Stimulated activated CD4-positive, alpha-beta T cell treated with anti-CD3 and anti-CD28 coated beads, Interleukin-2, amount 100 ng/mL, for 48 hours (primary cell): ENCODE results near the gene MYO1B.

ENCODE experiments used
- DNase-seq, 2 donors: peaks; one replicate each; pipeline ENCODE4 v3.0.0-alpha.2; 2020

The MYO1B gene

DNA sequence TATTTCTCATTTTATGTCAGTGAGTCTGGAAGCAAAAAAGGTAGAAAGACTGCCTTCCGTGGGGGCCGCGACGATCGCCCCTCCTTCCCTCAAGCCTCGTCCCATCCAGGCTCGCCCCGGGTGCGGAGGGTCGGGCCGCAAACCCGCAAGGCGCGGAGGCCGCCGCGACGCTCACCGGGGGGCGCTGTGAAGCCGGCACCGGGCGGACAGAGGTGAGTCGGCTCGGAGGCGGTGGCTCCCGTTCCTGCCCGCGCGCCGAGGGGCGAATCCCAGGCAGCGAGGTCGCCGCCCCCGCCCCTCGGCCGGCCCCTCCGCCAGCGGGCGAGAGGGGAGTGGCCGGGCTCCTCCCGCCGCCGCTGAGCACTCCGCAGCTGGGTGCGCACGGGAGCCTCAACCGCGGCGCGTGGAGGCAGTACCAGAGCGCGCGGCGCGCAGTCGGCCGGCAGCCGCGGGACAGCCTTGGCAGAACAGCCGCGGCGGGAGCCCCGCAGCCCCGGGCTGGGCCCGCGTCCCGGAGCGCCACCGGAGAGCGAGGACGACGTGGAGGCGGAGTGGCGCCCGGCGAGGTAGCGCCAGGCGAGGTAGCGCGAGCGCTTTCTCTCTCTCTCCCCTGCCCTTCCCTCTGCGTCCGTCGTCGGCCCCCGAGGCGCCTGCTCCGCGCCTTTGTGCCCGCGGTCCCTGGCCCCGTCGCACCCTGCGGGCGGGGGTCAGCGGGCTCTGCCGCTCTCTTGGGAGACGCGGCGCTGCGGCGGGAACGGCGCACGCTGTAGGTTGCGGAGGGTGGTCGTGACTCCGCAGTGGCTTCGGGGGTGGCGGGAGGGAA is at the start of gene MYO1B:
TSS of gene MYO1B (plus strand) at position 359 of the 823 bp plus-strand sequence. CDS start 31,492 bp downstream, outside the sequence.
- DNase-seq: peak; percentile 48 to 61

GRCh38 chr2:191197096-191197495 is 48.1 kb upstream of the MYO1B start:
- DNase-seq: no peak

DNA sequence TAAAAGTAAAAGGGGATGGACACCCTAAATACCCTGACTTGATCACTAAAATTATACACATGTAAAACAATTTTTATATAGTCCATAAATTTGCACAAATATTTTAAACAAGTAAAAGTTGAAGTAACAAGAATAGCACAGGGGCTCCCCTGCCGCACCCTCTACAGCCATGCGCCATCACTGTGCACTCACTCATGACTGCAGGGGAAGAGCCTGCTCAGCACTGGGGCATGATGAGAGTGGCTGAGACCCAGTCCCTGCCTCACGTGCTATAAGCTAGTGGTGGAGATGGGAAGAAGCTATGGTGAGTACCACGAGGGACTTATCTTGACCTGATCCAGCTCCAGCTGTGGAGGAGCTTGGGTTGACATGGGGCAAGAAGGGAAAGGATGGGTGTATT is 46.9 kb upstream of the MYO1B start:
- DNase-seq: no peak

DNA sequence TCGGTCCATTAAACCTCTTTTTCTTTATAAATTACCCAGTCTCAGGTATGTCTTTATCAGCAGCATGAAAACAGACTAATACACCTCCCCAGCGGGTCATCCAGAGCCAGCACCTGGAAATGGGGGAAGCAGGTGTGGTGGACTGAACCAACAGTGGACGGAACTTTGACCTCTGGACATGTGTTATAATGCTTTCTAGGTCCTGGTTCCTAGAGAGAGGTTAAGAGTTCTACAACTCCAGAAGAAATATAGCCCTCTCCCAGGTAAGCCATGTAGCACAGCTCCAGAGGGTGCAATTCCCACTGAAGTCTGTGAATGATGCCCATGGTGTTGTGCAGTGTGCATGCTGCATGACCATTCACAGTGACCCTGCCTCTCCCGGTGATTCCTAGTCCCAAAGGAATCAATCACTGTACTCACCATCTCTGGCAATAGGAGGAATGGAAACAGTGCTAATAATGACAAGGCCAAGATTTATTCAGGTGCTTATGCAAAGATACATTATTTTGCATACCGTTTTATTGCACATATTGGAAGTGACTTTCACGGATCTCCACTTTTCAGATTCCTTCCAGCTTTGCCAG is 45.2 kb upstream of the MYO1B start:
- DNase-seq: no peak

GRCh38 chr2:191200910-191201309 is 44.3 kb upstream of the MYO1B start:
- no peak for DNase-seq

GRCh38 chr2:191202209-191202721 is 42.9 kb upstream of the MYO1B start:
- DNase-seq: no peak

DNA sequence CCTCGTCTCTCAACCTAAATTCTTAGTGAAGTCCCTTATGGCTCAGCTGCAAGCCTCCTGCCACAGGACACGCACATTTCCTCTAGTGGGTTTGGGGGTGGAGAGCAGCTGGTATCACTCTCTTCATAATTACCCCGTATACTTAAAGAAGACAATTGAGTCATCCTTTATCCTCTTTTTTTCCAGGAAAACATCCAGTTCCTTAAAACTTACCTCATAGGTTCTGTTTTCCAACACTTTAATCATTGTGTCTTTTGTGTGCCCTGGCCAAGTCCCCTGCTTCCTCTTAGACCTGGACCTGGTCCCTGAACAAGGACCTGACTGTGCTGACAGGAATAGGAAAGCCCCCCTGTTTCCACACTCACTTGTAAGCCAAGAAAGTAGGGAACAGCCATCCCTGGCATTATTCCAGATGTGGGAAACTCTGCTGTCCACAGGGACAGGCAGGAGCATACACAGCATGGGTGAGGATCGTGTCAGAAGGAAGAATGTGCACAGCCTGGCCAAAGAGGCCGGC is 42.3 kb upstream of the MYO1B start:
- no peak for DNase-seq

DNA sequence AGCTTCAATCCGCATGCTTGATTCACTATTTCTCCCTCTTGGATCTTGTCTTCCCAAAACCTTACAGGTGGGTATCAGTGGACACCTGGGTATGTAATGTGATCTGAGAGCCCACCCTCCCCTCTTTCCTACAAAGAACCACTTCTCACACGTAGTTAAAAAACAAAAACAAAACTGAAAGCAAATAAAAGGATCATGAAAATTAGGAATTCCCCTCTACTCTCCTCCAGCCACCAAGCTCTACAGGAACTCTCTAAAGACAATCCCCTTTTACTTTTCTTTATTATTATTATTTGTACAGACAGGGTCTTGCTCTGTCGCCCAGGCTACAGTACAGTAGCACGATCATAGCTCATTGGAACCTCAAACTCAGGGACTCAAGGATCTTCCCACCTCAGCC is 40.8 kb upstream of the MYO1B start:
- DNase-seq: no peak

DNA sequence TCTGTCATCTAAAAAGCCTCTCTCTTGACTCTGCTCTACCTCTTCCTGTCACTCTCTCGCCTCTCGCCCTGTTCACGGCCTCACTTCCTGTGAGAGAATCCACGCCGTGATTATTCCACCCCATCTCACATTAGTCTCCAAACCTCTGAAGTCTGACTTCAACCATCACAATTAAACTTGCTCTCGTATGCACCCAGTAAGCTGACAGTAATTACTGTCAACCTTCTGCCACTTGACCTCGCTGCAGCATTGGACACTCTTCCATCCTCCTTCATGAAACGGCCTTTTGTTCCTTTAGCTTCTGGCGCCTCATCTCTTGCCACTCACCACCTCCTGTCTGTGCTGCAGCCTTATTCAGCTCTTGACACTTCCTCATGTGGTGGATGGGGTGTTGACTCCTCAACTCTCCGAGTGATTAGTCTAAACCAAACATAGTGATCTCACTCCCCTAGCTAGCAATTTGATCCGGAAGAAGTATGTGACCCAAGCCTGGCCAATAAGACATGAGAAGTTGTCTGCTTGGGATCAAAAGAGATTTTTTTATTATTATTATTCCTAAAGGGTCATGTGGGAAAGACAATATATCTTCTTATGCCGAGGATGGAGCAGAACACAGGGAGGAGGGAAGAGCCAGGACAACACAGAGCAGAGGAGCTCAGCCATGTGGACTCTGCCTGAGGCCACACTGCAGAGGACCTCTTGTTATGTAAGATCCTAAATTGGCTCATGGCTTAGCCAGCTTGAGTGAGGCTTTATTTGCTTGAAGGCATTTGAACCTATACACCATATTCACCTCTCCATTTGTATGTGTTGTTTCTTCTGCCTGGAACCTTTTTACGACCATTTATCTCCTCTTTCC is 38.4 kb upstream of the MYO1B start:
- DNase-seq: no peak

DNA sequence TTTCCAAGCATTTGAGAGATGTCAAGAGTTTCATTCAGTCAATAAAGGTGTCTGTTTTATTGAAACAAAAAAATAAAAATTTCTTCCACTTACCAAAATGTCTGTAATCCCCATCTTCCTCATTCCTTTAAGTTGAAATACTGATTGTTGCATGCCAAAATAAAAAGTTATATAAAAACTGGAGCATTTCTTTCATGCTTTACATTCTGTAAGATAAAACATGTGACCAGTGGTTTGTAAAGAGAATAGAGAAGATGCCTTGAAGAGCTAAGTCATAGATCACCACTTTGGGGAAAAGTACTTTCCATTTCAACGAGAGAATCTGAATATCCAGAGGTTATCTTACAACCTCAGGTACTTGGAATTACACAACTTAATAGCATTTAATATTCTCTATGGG is 35.9 kb upstream of the MYO1B start:
- DNase-seq: no peak

- DNase-seq: no peak
Measured at GRCh38 chr2:191212119-191212518, 33.1 kb upstream of the MYO1B start.

DNA sequence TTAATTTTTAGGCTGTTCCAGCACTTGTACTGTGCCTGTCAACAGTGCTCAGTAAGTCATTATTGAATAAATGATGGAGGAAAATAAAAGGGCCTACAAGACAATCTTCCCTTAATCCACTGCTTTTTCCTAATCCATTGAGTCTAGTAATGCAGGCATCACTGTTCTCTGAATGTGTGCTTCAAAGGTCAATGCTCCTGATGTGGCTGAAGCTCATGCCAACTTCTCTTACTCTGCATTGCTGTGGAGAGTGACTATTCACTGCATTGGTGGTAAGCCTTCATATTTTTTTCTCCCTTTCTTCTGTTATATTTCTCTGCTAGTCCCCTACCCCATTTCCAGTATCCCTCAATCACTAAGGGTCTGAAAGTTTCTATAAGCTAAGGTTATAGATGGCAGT is 31.9 kb upstream of the MYO1B start:
- DNase-seq: no peak

- DNase-seq: no peak
Measured at GRCh38 chr2:191215230-191215629, 30.0 kb upstream of the MYO1B start.

GRCh38 chr2:191215666-191216065 is 29.5 kb upstream of the MYO1B start:
- DNase-seq: no peak

DNA sequence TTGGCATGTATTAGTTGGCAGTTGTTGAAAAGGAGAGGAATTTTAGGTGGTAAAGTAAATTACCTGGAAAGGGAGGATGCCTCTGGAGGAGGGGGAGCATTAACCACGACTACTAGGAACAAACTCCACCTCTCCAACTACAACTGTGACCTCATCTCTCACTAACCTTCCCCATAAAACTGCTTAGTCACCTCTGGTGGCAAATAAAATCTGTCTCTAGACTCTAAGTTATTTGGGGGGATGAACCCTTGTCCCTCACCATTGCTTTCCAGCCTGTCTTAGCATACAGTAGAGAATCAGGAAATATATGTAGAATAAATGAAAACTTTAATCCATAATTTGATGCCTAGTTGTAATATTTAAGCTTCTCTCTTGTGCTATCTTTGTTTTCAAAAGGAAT is 27.6 kb upstream of the MYO1B start:
- DNase-seq: no peak

DNA sequence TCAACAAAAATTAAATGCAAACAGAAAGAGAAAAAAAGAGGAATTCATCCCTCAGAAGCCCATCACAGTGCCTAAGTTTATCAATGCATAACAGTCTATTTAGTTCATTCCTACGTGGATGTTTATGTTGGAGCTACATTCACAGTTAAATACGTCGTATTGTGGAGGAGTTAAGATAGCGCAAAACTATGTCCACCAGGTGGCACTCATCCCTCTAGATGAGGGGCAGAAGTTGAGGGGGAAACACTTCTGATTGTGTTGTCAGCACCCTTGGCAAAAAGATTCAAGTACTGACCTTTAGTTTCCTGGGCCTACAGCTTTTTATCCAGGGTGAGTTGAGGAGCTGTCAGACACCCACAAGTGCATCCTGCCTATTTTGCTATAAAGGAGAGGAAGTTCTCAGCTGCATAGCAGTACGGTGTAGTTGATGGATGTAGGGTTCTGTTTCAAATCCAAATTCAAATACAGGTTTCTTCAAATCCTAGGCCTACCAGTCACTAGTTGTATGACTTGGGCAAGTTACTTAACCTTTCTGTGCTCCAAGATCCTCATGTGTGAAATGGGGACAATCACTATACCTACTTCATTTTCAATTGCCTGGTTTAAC is 26.8 kb upstream of the MYO1B start:
- peak; percentile 35 to 42 for DNase-seq

GRCh38 chr2:191220671-191221070 is 24.5 kb upstream of the MYO1B start:
- DNase-seq: no peak

- DNase-seq: no peak
Measured at GRCh38 chr2:191221666-191222065, 23.5 kb upstream of the MYO1B start.

GRCh38 chr2:191222507-191222906 is 22.7 kb upstream of the MYO1B start:
- no peak for DNase-seq

GRCh38 chr2:191222952-191223351 is 22.3 kb upstream of the MYO1B start:
- DNase-seq: no peak

GRCh38 chr2:191225126-191225525 is 20.1 kb upstream of the MYO1B start:
- no peak for DNase-seq

DNA sequence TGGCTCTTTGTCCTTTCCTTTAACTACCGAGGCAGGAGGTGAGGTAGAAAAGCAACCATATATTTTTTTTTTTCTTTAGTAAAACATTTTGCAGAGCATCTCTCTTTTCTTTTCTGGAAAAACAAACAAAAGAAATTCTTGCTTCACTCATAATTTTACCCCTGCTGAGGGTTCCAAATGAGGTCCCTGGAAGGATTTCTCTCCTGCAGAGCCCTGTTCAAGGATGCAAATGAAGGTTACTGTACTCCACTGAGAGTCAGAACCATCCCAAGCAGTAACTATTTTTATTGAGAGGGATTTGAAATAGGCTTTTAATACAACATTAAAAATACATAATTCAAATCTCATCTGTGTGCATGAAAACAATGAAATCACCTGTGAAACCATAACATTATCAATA is 19.5 kb upstream of the MYO1B start:
- DNase-seq: no peak

GRCh38 chr2:191226196-191226595 is 19.0 kb upstream of the MYO1B start:
- no peak for DNase-seq
